Measurements from ENCODE around the gene CLSTN1. TPM values are rescaled to one million over a fixed set of nuclear protein-coding genes. Genes with fewer than 3 reads are reported as not detected.

CLSTN1 gene
- total and polyA plus RNA-seq, 5 donors, result 51.4 to 72.1 (median 69.4) TPM

DNA sequence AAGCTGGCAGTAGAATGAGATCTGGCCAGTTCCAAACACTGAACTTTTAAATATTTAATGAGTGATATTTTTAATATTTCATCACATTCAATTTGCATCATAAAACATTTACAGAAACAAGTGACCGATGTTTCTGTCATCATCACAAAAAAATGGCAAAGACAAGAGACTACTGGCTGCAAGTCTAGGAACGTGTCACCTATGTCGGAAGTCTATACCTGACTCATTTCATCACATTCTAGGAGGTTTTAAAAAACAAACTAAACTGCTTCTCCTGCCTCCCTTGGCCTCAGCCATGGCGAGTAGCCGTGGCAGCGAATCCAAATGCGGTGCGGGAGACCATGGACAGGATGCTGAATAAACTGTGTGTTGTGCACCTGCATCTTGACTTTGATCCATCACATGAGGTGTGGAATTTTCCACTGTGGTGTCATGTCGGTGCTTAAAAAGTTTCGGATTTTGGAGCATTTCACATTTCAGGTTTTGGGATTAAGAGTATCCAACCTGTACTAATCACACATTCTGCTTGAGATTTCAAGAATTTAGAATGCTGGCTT, 43.1 kb downstream of the CLSTN1 start:
- 93% methylated on average over 10 of the region's 10 CpGs for WGBS
- intact Hi-C loops (cut with DNase I), result loop anchor here in 2 of 4 donors (5.0 to 10.0 kb wide), 2 partner anchors 84 to 87 kb away; no protein-coding TSS in a partner anchor
- Histone ChIP-seq H3K27ac (ENCODE audit: low read length) (no peak overlapping the region), H3K9me3 (ENCODE audit: control insufficient read depth, low read length) (no peaks in the 10 kb centered on the region), H3K27me3 (ENCODE audit: control insufficient read depth, insufficient read depth) (no peaks in the 10 kb centered on the region), H3K4me3 (ENCODE audit: low read length) (no peak overlapping the region), H3K4me1 (ENCODE audit: control insufficient read depth, insufficient read depth, low read length) (no peaks in the 10 kb centered on the region)
- ATAC-seq (no peak), DNase-seq (no peak)

DNA sequence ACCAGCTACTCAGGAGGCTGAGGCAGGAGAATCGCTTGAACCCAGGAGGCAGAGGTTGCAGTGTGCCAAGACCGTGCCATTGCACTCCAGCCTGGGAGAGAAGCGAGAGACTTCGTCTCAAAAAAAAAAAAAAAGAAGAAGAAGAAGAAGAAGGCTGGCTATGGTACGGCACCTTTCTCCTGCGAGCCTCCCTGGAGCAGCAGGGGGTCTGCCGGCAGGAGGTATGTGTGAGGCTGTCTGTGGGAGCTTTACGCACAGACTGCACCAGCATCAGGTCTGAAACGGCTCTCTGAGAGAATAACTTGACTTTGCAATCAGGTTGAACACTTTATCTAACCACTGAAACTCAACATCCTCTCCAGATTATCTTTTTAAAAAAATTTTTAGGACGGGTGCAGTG, 44.9 kb downstream of the CLSTN1 start:
- H3K4me3 ChIP-seq (ENCODE audit: low read length), result no peak overlapping the region
- no peak overlapping the region for H3K27ac ChIP-seq (ENCODE audit: low read length)
- H3K27me3 ChIP-seq (ENCODE audit: control insufficient read depth, insufficient read depth), result no peaks in the 10 kb centered on the region
- ATAC-seq, result no peak
- H3K9me3 ChIP-seq (ENCODE audit: control insufficient read depth, low read length), result no peaks in the 10 kb centered on the region
- WGBS, result 89% methylated on average over 10 of the region's 10 CpGs
- H3K4me1 ChIP-seq (ENCODE audit: control insufficient read depth, insufficient read depth, low read length), result no peaks in the 10 kb centered on the region
- no peak for DNase-seq
- intact Hi-C loops (cut with DNase I), result loop anchor here in 1 of 4 donors (5.0 kb wide), 1 partner anchor 88 kb away; no protein-coding TSS in a partner anchor

DNA sequence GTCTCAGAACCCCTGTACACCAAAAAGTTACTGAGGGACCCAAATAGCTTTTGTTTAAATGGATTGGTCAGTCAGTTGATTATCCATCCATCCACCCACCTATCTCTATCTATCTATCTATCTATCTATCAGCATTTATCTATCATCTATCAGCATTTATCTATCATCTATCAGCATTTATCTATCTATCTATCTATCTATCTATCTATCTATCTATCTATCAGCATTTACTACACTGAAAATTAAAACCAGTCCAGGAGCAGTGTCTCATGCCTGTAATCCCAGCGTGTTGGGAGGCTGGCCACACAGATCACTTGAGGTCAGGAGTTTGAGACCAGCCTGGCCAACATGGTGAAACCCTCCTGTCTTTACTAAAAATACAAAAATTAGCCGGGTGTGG, 47.1 kb downstream of the CLSTN1 start:
- ATAC-seq, result no peak
- intact Hi-C loops (cut with DNase I), result loop anchor here in 1 of 4 donors (5.0 kb wide), 1 partner anchor 91 kb away; no protein-coding TSS in a partner anchor
- H3K4me3 ChIP-seq (ENCODE audit: low read length), result no peak overlapping the region

DNA sequence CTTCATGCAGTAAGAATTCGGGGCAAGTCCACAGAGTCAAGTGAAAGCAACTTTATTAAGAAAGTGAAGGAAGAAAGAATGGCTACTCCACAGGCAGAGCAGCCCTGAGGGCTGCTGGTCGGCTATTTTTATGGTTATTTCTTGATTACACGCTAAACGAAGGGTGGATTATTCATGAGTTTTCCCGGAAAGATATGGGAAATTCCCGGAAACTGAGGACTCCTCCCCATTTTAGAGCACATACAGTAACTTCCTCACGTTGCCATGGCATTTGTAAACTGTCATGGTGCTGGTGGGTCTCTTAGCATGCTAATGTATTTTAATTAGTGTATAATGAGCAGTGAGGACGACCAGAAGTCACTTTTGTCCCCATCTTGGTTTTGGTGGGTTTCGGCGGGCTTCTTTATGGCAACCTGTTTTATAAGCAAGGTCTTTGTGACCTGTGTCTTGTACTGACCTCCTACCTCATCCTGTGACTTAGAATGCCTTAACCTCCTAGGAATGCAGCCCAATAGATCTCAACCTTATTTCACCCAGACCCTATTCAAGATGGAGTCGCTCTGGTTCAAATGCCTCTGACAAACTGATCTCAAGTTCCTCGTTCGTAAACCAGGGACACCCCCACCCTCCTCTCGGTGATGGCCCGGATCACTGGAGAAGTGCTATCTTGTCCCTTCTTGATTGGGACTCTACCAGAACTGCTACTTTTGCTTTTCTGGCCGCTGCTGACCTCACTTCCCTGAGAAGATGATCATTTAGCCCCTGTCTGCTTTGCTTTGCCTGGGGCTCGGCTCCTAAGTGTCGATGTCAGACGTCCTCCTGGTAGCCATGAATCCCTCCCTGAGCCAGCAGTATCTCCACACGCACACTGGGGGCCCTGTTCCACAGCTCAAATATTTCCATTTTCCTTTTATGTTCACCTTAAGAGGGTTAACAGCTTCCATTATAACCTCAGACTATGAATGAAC, 48.8 kb downstream of the CLSTN1 start:
- 84% methylated on average over 20 of the region's 20 CpGs for WGBS
- intact Hi-C loops (cut with DNase I), result loop anchor here in 1 of 4 donors (5.0 kb wide), 1 partner anchor 92 kb away; no protein-coding TSS in a partner anchor
- Histone ChIP-seq H3K4me3 (ENCODE audit: low read length) (no peak overlapping the region), H3K9me3 (ENCODE audit: control insufficient read depth, low read length) (no peaks in the 10 kb centered on the region), H3K27me3 (ENCODE audit: control insufficient read depth, insufficient read depth) (no peaks in the 10 kb centered on the region), H3K4me1 (ENCODE audit: control insufficient read depth, insufficient read depth, low read length) (no peaks in the 10 kb centered on the region), H3K27ac (ENCODE audit: low read length) (no peak overlapping the region)
- DNase-seq (no peak), ATAC-seq (no peak)

More for the DNA sequence above, 47.1 kb downstream of the CLSTN1 start:
- Histone ChIP-seq H3K4me1 (ENCODE audit: control insufficient read depth, insufficient read depth, low read length) (no peaks in the 10 kb centered on the region), H3K27ac (ENCODE audit: low read length) (no peak overlapping the region), H3K27me3 (ENCODE audit: control insufficient read depth, insufficient read depth) (no peaks in the 10 kb centered on the region), H3K9me3 (ENCODE audit: control insufficient read depth, low read length) (no peaks in the 10 kb centered on the region)
- DNase-seq, result no peak
- WGBS, result 97% methylated on average over 2 of the region's 2 CpGs

DNA sequence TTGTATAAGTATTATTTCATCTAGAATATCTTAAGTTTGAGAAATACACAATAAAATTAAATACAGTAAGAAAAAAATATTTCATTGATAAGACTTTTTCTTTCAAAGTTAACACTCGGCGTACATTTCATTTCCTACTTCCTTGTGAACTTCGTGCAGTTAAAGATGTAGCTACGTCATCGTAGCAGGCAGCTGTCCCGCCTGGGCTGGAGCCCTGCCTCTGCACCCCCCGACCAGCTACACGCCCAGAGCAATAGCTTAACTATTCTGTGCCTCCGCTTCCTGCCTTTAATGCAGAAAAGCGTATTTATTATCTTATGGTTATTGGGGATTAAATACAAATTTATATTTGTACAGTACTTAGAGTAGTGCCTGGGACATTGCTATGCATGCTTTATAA, 53.5 kb downstream of the CLSTN1 start:
- Histone ChIP-seq H3K27me3 (ENCODE audit: control insufficient read depth, insufficient read depth) (no peaks in the 10 kb centered on the region), H3K4me1 (ENCODE audit: control insufficient read depth, insufficient read depth, low read length) (no peaks in the 10 kb centered on the region), H3K27ac (ENCODE audit: low read length) (no peak overlapping the region), H3K9me3 (ENCODE audit: control insufficient read depth, low read length) (no peaks in the 10 kb centered on the region), H3K4me3 (ENCODE audit: low read length) (no peak overlapping the region)
- 59% methylated on average over 10 of the region's 10 CpGs for WGBS
- ATAC-seq (peak in 1 of 2 donors; percentile 70), DNase-seq (peak in 2 of 3 donors; percentile 26 to 72)
- intact Hi-C loops (cut with DNase I), result no loop called here

DNA sequence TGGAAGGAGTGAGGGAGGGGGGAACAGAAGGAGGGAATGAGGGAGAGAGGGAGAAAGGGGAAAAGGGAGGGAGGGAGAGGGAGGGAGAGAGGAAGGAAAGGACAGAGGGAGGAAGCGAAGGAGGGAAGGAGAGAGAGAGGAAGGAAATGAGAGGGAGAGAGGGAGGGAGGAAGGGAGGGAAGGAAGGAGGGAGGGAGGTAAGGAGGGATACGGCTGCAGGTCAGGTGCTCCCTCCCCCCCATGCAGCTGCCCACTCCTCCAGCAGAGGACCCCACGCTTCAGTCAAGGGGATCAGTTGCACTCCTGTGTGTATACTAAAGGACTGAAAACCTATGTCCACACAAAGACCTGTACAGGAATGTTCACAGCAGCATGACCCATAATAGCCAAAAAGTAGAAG, 54.8 kb downstream of the CLSTN1 start:
- H3K27me3 ChIP-seq (ENCODE audit: control insufficient read depth, insufficient read depth), result no peaks in the 10 kb centered on the region
- no peak overlapping the region for H3K27ac ChIP-seq (ENCODE audit: low read length)
- 83% methylated on average over 3 of the region's 3 CpGs for WGBS
- ATAC-seq (no peak), DNase-seq (no peak)
- intact Hi-C loops (cut with DNase I), result no loop called here
- no peak overlapping the region for H3K4me3 ChIP-seq (ENCODE audit: low read length)
- no peaks in the 10 kb centered on the region for H3K9me3 ChIP-seq (ENCODE audit: control insufficient read depth, low read length)
- H3K4me1 ChIP-seq (ENCODE audit: control insufficient read depth, insufficient read depth, low read length), result no peaks in the 10 kb centered on the region

DNA sequence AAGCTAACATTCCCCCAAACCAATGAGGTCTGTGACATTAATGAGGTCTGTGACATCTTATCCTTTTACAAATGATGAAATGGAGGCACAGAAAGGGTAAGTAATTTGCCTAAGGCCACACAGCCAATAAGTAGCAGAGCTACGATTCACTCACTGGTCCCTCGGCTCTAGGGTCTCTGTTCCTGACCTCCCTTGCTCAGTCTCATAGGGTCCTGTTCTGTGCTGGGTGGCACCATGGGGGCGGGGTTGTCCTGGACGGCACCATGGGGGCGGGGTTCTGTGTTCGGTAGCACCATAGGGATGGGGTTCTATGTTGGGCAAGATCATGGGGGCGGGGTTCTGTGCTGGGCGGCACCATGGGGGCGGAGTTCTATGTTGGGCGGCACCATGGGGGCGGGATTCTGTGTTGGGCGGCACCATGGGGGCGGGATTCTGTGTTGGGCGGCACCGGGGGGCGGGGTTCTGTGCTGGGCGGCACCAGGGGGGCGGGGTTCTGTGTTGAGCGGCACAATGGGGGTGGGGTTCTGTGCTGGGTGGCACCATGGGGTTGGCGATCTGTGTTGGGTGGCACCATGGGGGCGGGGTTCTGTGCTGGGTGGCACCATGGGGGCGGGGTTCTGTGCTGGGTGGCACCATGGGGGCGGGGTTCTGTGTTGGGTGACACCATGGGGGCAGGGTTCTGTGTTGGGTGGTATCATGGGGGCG, 55.6 kb downstream of the CLSTN1 start:
- no peak overlapping the region for H3K4me3 ChIP-seq (ENCODE audit: low read length)
- DNase-seq (peak in 2 of 3 donors; percentile 32 to 58), ATAC-seq (no peak)
- intact Hi-C loops (cut with DNase I), result no loop called here
- no peaks in the 10 kb centered on the region for H3K27me3 ChIP-seq (ENCODE audit: control insufficient read depth, insufficient read depth)
- no peaks in the 10 kb centered on the region for H3K9me3 ChIP-seq (ENCODE audit: control insufficient read depth, low read length)
- H3K4me1 ChIP-seq (ENCODE audit: control insufficient read depth, insufficient read depth, low read length), result no peaks in the 10 kb centered on the region
- H3K27ac ChIP-seq (ENCODE audit: low read length), result no peak overlapping the region
- 94% methylated on average over 24 of the region's 24 CpGs for WGBS

DNA sequence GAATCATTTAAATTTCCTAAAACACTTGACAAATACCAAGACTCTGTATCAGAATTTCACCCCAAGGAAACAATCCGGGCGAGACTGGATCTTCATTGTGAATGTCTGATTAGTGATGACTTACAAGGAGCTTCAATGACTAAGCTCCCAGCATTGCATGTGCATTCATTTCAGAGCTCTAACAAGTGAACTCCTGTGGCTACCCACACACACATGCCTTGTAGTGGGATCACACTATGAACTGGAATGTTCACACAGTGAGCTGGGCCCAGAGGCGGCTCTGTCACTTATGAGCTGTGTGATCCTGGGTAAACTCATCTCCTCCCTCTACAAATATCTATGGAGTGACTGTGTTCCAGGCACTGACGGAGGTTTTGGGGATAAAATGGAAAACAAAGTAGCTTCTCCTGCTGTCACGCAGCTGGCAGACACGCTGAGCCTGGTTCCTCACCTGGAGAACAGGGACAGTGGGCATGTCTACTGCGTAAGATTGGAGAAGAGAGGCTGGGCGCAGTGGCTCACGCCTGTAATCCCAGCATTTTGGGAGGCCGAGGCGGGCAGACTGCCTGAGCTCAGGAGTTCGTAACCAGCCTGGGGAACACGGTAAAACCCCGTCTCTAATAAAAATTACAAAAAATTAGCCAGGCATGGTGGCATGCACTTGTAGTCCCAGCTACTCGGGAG, 56.9 kb downstream of the CLSTN1 start:
- ATAC-seq (no peak), DNase-seq (no peak)
- WGBS, result 93% methylated on average over 15 of the region's 15 CpGs
- no peaks in the 10 kb centered on the region for H3K9me3 ChIP-seq (ENCODE audit: control insufficient read depth, low read length)
- H3K27ac ChIP-seq (ENCODE audit: low read length), result no peak overlapping the region
- intact Hi-C loops (cut with DNase I), result no loop called here
- H3K4me3 ChIP-seq (ENCODE audit: low read length), result no peak overlapping the region
- H3K27me3 ChIP-seq (ENCODE audit: control insufficient read depth, insufficient read depth), result no peaks in the 10 kb centered on the region
- H3K4me1 ChIP-seq (ENCODE audit: control insufficient read depth, insufficient read depth, low read length), result no peaks in the 10 kb centered on the region

DNA sequence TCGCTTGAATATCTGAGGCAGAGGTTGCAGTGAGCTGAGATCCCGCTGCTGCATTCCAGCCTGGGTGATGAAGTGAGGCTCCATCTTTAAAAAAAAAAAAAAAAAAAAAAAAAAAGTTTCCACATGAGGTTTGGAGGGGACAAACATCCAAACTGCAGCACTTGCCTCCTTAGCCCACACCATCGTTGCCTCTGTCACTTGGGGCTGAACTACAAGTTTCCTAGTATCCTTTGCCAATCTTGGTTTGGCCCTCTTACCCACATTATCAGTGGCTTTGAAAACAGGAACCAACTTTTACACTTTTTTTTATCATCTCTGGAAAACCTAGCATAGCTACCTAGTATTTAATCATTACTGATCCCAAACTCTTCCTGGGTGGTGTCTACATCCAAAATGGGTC, 59.2 kb downstream of the CLSTN1 start:
- WGBS, result 60% methylated on average over 3 of the region's 3 CpGs
- ATAC-seq, result no peak

DNA sequence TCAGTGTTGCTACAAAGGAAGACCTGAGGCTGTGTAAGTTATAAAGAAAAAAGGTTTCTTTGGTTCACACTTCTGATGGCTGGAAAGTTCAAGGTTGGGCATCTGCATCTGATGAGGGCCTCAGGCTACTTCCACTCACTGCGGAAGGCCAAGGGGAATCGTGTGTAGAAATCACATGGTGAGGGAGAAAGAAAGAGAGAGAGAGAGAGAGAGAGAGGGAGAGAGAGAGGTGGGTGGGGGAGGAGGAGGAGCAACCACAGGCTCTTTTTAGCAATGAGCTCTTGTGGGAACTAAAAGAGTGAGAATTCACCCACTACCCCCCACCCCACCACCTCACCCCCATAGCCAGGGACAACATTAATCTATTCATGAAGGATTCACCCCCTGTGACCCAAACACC, 59.9 kb downstream of the CLSTN1 start:
- H3K27ac ChIP-seq (ENCODE audit: low read length), result no peak overlapping the region
- DNase-seq, result no peak
- H3K4me1 ChIP-seq (ENCODE audit: control insufficient read depth, insufficient read depth, low read length), result no peaks in the 10 kb centered on the region
- H3K27me3 ChIP-seq (ENCODE audit: control insufficient read depth, insufficient read depth), result no peaks in the 10 kb centered on the region
- WGBS, result 75% methylated on average over 2 of the region's 2 CpGs
- intact Hi-C loops (cut with DNase I), result no loop called here
- no peak overlapping the region for H3K4me3 ChIP-seq (ENCODE audit: low read length)
- no peak for ATAC-seq
- no peaks in the 10 kb centered on the region for H3K9me3 ChIP-seq (ENCODE audit: control insufficient read depth, low read length)

More for the DNA sequence above, 59.2 kb downstream of the CLSTN1 start:
- Histone ChIP-seq H3K4me3 (ENCODE audit: low read length) (no peak overlapping the region), H3K9me3 (ENCODE audit: control insufficient read depth, low read length) (no peaks in the 10 kb centered on the region), H3K27me3 (ENCODE audit: control insufficient read depth, insufficient read depth) (no peaks in the 10 kb centered on the region), H3K4me1 (ENCODE audit: control insufficient read depth, insufficient read depth, low read length) (no peaks in the 10 kb centered on the region), H3K27ac (ENCODE audit: low read length) (no peak overlapping the region)
- no peak for DNase-seq
- intact Hi-C loops (cut with DNase I), result no loop called here

Data from right cardiac atrium (tissue), 5 donors.